ENCODE measurements around the gene ATP4A. TPM values are rescaled to one million over a fixed set of nuclear protein-coding genes. Genes with fewer than 3 reads are reported as not detected.

ATP4A gene
- total and polyA plus RNA-seq, 8 donors = 0.28 to 10.8 (median 2.5) TPM

DNA sequence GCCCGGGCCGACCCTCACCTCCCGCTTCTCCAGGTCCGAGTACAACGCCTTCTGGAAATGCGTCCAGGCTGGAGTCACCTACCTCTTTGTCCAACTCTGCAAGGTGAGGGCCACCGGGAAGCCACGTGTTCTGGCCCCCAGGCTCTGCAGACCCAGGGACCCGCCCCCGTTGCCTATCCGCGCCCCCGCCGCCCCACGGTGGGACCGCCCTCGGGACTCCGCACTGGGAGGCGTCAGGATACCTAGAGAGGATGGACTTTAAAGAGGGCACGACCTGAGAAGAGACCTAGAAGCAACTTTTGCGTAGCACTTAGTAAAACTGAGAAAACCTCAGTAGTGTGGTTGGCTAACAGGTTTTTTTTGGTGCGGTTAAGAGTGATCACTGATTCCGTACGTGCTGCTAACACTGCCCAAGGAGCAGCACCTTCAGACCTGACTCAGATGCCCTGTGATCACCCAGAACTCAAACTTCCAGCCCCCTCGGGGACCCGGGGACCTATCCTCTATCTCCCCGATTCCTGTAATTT lies 17.5 kb downstream of the ATP4A start:
- TF ChIP-seq, protein P1, sequence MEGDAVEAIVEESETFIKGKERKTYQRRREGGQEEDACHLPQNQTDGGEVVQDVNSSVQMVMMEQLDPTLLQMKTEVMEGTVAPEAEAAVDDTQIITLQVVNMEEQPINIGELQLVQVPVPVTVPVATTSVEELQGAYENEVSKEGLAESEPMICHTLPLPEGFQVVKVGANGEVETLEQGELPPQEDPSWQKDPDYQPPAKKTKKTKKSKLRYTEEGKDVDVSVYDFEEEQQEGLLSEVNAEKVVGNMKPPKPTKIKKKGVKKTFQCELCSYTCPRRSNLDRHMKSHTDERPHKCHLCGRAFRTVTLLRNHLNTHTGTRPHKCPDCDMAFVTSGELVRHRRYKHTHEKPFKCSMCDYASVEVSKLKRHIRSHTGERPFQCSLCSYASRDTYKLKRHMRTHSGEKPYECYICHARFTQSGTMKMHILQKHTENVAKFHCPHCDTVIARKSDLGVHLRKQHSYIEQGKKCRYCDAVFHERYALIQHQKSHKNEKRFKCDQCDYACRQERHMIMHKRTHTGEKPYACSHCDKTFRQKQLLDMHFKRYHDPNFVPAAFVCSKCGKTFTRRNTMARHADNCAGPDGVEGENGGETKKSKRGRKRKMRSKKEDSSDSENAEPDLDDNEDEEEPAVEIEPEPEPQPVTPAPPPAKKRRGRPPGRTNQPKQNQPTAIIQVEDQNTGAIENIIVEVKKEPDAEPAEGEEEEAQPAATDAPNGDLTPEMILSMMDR (IDR thresholded peaks at IDR 0.05) = no peak
- peak; percentile 14 to 34 (median 27) for ATAC-seq
- peak in 1 of 6 donors; percentile 53 for DNase-seq
- 1 to 2% methylated on average over 27 of the region's 27 CpGs for WGBS, 2 donors
- Histone ChIP-seq H3K27ac (peak overlapping the region; percentile 36 to 70 (median 53)), H3K4me3 (peak overlapping the region; percentile 49 to 99 (median 82)), H3K36me3 (no peaks in the 10 kb centered on the region), H3K27me3 (no peaks in the 10 kb centered on the region), H3K4me1 (peaks cover 0 to 17% (median 4%) of the 10 kb centered on the region in 3 donors), H3K9me3 (no peaks in the 10 kb centered on the region)
- intact Hi-C loops (cut with DNase I) = loop anchor here in 2 of 3 donors (5.0 to 10.0 kb wide), 3 partner anchors 41 to 179 kb away; partner anchors contain the start of gene PMIS2 (in 1 of the 2)
- no peak for FAIRE-seq

DNA sequence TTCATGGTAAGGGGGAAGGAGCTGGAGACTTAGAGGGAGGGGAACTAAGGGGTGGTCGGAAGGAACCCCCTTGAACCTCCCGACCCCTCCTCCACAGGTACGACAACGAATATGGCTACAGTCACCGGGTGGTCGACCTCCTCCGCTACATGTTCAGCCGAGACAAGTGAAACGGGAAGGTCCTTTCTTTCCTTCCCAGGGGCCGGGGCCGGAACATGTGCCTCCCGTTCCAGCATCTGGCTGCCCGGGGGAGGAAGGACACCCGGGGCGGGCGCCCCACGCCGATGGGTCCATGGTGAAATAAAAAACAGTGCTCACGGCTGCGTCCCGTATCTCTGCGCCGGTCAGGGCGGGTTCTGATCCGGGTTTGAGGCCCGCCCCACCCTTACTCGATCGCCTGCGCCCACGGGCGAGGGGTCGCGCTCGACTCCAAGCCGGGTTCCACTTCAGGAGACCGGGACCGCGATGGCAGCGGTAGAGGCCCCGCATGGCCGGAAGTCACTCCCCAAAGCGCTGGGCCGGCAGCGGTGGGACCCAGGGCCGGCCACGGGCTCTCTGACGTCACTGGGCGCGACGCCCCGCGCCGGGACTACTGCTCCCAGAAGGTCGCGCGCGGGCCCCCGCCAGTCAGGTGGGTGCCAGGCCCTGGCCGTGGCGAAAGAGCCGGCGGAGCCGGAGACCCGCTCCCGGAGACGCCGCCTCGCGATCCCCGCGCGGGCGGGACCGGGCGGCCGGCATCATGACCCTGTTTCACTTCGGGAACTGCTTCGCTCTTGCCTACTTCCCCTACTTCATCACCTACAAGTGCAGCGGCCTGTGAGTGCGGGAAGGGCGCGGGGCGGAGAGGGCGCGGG lies 18.2 kb downstream of the ATP4A start, which contains the start of gene TMEM147:
Gene TMEM147, plus strand, starts transcription at position 626 of the 854 bp plus-strand sequence. Its CDS starts 114 bp downstream, at position 740.
- Histone ChIP-seq H3K4me3 (peak within 1 kb of the TSS; percentile 49 to 99 (median 82)), H3K4me1 (peaks cover 0 to 17% (median 4%) of the 10 kb centered on the region in 3 donors), H3K36me3 (no peaks in the 10 kb centered on the region), H3K27ac (peak within 1 kb of the TSS; percentile 36 to 70 (median 53)), H3K9me3 (no peaks in the 10 kb centered on the region), H3K27me3 (no peaks in the 10 kb centered on the region)
- ATAC-seq (peak; percentile 89 to 97 (median 92)), DNase-seq (peak; percentile 90 to 98 (median 94)), FAIRE-seq (no peak)
- TF ChIP-seq, protein P1 (IDR thresholded peaks at IDR 0.05) = no peak
- 0% methylated on average over 84 to 85 of the region's 85 CpGs for WGBS, 2 donors
- intact Hi-C loops (cut with DNase I) = loop anchor here in 2 of 3 donors (5.0 to 10.0 kb wide), 3 partner anchors 42 to 180 kb away; partner anchors contain the start of gene PMIS2 (in 1 of the 2)

- ATAC-seq (no peak), DNase-seq (no peak), FAIRE-seq (no peak)
- no peaks in the 10 kb centered on the region for H3K36me3 ChIP-seq
- H3K4me3 ChIP-seq = peak overlapping the region in 3 of 4 donors; percentile 73 to 99 (median 90)
- H3K9me3 ChIP-seq = no peaks in the 10 kb centered on the region
- H3K4me1 ChIP-seq = peaks cover 0 to 14% (median 4%) of the 10 kb centered on the region in 3 donors
- TF ChIP-seq, protein P1 (IDR thresholded peaks at IDR 0.05) = no peak
- intact Hi-C loops (cut with DNase I) = loop anchor here in 2 of 3 donors (10.0 kb wide), 2 partner anchors 51 to 181 kb away; no protein-coding TSS in a partner anchor
- WGBS, 2 donors = 77 to 79% methylated on average over 3 of the region's 3 CpGs
- no peaks in the 10 kb centered on the region for H3K27me3 ChIP-seq
- H3K27ac ChIP-seq = no peak overlapping the region
Measured at GRCh38 chr19:35544110-35544802, 19.2 kb downstream of the ATP4A start.

DNA sequence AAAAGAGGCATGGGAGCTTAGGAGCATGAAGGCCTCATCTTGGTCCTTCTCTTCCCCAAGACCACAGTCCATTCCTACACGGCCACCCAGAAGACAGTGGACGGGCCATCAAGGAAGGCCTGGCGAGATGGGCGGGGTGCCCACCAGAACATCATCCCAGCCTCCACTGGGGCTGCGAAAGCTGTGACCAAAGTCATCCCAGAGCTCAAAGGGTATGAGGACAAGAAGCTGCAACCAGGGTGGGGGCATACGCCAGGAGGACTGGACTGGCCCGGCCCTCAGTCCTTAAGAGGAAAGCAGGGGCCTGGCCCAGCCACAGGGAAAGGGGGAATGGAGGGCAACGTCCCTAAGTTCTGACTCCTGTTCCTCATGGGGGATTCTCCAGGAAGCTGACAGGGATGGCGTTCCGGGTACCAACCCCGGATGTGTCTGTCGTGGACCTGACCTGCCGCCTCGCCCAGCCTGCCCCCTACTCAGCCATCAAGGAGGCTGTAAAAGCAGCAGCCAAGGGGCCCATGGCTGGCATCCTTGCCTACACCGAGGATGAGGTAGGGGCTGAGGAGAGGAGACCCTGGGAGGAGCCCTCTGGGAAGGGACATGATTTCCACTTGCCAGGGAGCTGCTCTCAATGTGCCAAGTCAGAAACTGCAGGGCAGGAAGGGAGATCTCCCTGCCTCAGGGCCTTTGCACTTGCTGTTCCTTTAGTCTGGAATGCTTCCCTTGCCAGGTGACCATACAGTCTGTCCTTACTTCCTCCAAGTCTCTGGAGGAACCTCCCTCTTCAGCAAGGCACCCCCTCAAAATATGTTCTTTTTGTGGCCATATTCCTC lies 20.0 kb downstream of the ATP4A start:
- Histone ChIP-seq H3K4me3 (no peak overlapping the region), H3K4me1 (peaks cover 0 to 14% (median 4%) of the 10 kb centered on the region in 3 donors), H3K27me3 (no peaks in the 10 kb centered on the region), H3K9me3 (no peaks in the 10 kb centered on the region), H3K36me3 (no peaks in the 10 kb centered on the region), H3K27ac (no peak overlapping the region)
- TF ChIP-seq, protein P1 (IDR thresholded peaks at IDR 0.05) = no peak
- WGBS, 2 donors = 94 to 96% methylated on average over 15 of the region's 15 CpGs
- ATAC-seq (no peak), DNase-seq (no peak), FAIRE-seq (no peak)
- intact Hi-C loops (cut with DNase I) = loop anchor here in 2 of 3 donors (10.0 kb wide), 2 partner anchors 51 to 181 kb away; no protein-coding TSS in a partner anchor
